Stimulated activated naive CD8-positive, alpha-beta T cell treated with anti-CD3 and anti-CD28 coated beads, Interleukin-15, Interleukin-2, amounts not matched to agents 100 ng/mL and 50 ng/mL, for 24 hours (primary cell): ENCODE data around the gene SLC41A2.
"Not testable (repeated sequence)": the region's sequence is repeated elsewhere in the genome, so short reads cannot be mapped to it uniquely, and the experiment has no call there.

Experiments used
- H3K27ac Mint-ChIP-seq: one replicate; pipeline ENCODE4 v1.8.0; 2021; ENCODE audit warnings: mild to moderate bottlenecking, mixed read lengths
- H3K27me3 Mint-ChIP-seq: one replicate; pipeline ENCODE4 v1.8.0; 2021; ENCODE audit warnings: mixed read lengths
- H3K36me3 Mint-ChIP-seq: one replicate; pipeline ENCODE4 v1.8.0; 2021; ENCODE audit warnings: low read depth, mixed read lengths
- H3K4me1 Mint-ChIP-seq: one replicate; pipeline ENCODE4 v1.8.0; 2021; ENCODE audit warnings: low read depth, mixed read lengths
- H3K4me3 Mint-ChIP-seq: one replicate; pipeline ENCODE4 v1.8.0; 2021; ENCODE audit warnings: mild to moderate bottlenecking, mixed read lengths
- H3K9me3 Mint-ChIP-seq: one replicate; pipeline ENCODE4 v1.8.0; 2021; ENCODE audit warnings: mixed read lengths

SLC41A2 gene, protein sequence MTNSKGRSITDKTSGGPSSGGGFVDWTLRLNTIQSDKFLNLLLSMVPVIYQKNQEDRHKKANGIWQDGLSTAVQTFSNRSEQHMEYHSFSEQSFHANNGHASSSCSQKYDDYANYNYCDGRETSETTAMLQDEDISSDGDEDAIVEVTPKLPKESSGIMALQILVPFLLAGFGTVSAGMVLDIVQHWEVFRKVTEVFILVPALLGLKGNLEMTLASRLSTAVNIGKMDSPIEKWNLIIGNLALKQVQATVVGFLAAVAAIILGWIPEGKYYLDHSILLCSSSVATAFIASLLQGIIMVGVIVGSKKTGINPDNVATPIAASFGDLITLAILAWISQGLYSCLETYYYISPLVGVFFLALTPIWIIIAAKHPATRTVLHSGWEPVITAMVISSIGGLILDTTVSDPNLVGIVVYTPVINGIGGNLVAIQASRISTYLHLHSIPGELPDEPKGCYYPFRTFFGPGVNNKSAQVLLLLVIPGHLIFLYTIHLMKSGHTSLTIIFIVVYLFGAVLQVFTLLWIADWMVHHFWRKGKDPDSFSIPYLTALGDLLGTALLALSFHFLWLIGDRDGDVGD

DNA sequence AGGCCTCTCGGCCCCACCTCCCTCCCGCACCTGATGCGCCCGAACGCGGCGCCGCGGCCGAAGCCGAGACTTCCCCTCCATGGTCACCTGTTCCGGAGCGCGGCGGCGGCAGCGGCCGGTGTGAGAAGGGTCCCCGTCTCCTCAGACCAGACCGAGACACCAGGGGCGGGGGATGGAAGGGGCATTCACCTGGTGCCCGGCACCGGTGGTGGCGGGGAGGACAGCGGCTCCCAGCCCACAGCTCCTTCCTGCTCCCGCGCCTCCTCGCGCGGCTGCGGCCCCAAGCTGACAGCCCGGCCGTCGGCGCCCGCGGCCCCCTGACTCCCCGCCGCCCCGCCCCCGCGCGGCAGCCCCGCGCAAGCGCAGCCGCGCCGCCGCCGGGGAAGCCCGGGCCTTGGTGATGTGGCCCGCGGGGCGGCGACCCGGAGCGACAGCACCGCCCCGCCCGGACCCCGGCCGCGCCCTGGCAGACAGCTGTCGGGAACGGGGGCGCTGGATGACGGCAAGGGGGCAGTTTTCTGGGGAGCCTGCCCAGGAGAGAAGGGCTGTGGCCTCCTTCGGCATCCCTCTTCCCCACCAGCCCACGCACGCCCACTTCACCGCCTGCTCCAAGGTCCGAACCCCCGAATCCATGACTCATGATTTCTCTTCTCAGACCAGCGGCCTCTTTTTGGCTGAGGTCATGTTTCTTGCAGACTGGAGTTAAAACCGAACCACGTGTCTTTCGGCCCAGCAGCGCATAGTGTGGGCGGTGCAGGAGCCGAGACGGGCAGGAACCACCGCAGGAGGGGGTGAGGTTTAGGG, at the start of gene SLC41A2:
TSS of gene SLC41A2 (minus strand) at position 290 of the 804 bp plus-strand sequence. CDS start 29,763 bp downstream, outside the sequence.
- Mint-ChIP-seq H3K4me1 (peaks cover 30% of the 10 kb centered on the region), H3K36me3 (no peaks in the 10 kb centered on the region), H3K27ac (peak within 1 kb of the TSS; percentile 95), H3K4me3 (peak within 1 kb of the TSS; percentile 88), H3K9me3 (no peaks in the 10 kb centered on the region), H3K27me3 (peaks cover 33% of the 10 kb centered on the region)

- Mint-ChIP-seq H3K27me3 (no peaks in the 10 kb centered on the region), H3K36me3 (peaks cover 93% of the 10 kb centered on the region), H3K4me1 (no peaks in the 10 kb centered on the region), H3K27ac (no peak overlapping the region), H3K4me3 (no peak overlapping the region), H3K9me3 (peaks cover 8% of the 10 kb centered on the region)
Observed at GRCh38 chr12:105001476-105001875, 43.4 kb upstream of the SLC41A2 start.

DNA sequence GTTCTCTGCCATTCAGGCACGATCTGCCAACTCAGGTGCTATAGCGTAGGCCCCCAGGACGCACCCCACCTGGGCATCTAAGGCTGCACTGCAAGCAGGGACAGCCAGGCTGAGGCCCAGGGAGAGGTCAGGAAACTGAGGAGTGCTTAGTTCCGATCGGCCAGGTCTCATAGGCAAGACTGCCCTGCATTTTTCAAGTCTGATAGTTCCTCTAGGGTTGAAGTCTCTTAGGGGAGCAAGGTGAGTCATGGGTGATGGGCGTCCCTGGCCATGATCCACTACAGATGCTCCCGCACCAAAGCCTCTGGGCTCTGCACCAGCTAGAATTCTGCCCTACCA, 41.2 kb upstream of the SLC41A2 start:
- Mint-ChIP-seq H3K4me3 (no peak overlapping the region), H3K27ac (no peak overlapping the region), H3K27me3 (no peaks in the 10 kb centered on the region), H3K9me3 (peaks cover 8% of the 10 kb centered on the region), H3K36me3 (peaks cover 88% of the 10 kb centered on the region), H3K4me1 (no peaks in the 10 kb centered on the region)

- H3K9me3 Mint-ChIP-seq = peaks cover 8% of the 10 kb centered on the region
- H3K4me1 Mint-ChIP-seq = no peaks in the 10 kb centered on the region
- H3K4me3 Mint-ChIP-seq = no peak overlapping the region
- peaks cover 88% of the 10 kb centered on the region for H3K36me3 Mint-ChIP-seq
- no peaks in the 10 kb centered on the region for H3K27me3 Mint-ChIP-seq
- no peak overlapping the region for H3K27ac Mint-ChIP-seq
Observed at GRCh38 chr12:104998423-104999346, 40.6 kb upstream of the SLC41A2 start.

GRCh38 chr12:104997541-104997940, 39.5 kb upstream of the SLC41A2 start:
- Mint-ChIP-seq H3K27ac (no peak overlapping the region), H3K9me3 (peaks cover 8% of the 10 kb centered on the region), H3K36me3 (peaks cover 89% of the 10 kb centered on the region), H3K4me3 (no peak overlapping the region), H3K27me3 (no peaks in the 10 kb centered on the region), H3K4me1 (no peaks in the 10 kb centered on the region)

DNA sequence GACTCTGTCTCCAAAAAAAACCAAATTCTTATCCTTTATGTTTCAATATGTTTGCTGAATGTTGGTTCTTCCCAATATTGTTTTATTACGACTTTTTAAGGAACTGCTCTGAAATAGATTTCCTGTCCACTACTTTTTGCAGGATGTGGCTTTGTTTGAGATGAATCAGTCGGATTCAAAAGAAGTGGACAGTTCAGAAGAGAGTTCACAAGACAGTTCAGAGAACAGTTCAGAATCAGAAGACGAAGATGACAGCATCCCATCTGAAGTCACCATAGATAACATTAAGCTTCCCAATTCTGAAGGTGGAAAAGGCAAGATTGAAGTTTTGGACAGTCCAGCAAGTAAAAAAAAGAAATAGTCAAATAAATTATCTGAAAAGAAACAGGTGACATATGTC, 36.2 kb upstream of the SLC41A2 start:
- Mint-ChIP-seq H3K4me1 (peaks cover 20% of the 10 kb centered on the region), H3K36me3 (peaks cover 89% of the 10 kb centered on the region), H3K4me3 (no peak overlapping the region), H3K9me3 (no peaks in the 10 kb centered on the region), H3K27ac (no peak overlapping the region), H3K27me3 (no peaks in the 10 kb centered on the region)

DNA sequence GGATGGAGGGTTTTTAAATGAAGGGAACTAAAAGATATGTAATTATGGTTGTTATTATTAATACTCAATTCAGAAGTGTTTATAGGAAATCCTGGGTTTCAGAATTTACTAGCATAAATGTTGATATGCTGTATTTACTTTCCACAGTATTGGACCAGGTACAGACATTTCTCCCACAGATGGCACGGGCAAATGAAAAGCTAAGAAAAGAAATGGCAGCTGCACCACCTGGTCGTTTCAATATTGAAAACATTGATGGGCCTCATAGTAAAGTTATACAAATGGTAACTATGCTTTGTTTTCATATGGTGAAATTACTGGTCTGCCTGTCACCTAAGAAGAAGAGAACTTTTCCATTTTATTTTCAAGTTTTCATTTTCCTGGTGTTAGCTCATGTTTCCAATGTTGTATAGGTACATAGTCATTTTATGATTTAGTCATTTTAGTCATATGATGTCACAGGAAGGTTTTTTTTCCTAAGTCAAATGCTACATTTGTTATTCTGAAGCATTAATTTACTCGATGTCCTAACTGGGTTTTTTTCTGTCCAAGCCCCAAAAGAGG, 33.6 kb upstream of the SLC41A2 start:
- peaks cover 45% of the 10 kb centered on the region for H3K4me1 Mint-ChIP-seq
- peaks cover 84% of the 10 kb centered on the region for H3K36me3 Mint-ChIP-seq
- no peaks in the 10 kb centered on the region for H3K27me3 Mint-ChIP-seq
- no peak overlapping the region for H3K4me3 Mint-ChIP-seq
- no peaks in the 10 kb centered on the region for H3K9me3 Mint-ChIP-seq
- no peak overlapping the region for H3K27ac Mint-ChIP-seq

DNA sequence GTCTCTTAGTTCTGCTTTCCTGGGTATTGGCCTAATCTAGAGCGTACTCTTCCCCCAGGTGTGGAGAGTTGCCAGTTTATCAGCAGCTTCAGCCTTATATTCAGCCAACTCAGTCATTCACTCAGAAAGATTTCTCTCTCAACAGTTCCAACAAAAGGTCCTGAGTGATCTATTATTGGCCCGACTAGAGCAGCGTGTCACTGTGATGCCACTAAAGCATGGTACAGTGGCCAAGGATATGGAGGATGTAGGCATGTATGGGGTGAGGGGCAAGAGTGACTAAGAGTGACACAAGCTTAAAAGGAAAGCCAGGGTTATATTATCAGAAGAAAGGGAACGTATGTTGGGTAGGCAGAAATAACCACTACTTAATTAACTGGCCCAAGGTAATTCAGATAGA, 32.9 kb upstream of the SLC41A2 start:
- Mint-ChIP-seq H3K27ac (no peak overlapping the region), H3K9me3 (no peaks in the 10 kb centered on the region), H3K4me1 (peaks cover 47% of the 10 kb centered on the region), H3K4me3 (no peak overlapping the region), H3K36me3 (peaks cover 81% of the 10 kb centered on the region), H3K27me3 (no peaks in the 10 kb centered on the region)

DNA sequence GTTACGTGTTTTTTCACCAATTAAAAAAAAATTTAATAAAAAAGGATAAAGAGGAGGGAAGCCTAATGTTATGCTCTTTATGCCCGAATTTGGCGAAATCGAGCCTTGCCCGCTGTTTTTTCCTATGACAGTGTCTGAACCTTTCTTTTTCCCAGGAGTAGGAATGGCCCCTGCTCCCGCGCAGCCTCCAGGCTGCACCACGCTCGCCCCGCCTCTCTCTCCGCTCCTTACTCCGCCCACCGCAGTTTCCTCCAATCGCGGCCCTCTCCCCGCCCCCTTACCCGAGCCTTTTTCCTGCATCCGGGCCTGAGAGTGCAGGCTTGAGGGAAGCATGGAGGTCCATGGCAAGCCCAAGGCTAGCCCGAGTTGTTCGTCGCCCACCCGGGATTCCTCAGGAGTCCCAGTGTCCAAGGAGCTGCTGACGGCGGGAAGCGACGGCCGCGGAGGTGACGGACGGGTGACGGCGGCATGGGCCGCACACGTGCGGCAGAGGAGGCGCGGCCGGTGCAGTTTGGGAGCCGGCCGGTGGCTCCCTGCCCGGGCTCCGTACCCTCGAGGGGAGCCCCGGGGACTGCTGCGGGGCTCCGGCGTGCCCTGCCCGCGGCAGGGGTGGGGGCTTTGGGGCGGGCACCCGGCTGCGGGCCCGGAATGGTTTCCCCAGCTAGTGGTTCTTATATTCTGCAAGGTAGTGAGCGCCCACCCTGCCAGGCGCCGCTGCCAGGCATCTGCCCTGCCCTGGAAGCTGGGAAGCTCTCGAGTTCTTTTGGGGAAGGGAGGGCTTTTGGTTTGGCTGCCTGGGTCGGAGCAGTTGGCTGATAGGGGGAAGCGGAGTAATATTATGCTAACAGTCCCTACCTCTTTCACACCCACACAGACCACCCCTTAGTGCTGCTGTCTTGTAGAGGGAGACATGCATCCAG, 28.2 kb upstream of the SLC41A2 start, which contains the start of gene NOPCHAP1:
TSS of gene NOPCHAP1 (plus strand) at position 295 of the 920 bp plus-strand sequence. CDS start at position 332, 37 bp downstream.
- peak within 1 kb of the TSS; percentile 75 for H3K27ac Mint-ChIP-seq
- H3K9me3 Mint-ChIP-seq = no peaks in the 10 kb centered on the region
- peaks cover 41% of the 10 kb centered on the region for H3K36me3 Mint-ChIP-seq
- H3K4me3 Mint-ChIP-seq = peak within 1 kb of the TSS; percentile 90
- H3K4me1 Mint-ChIP-seq = peaks cover 49% of the 10 kb centered on the region
- H3K27me3 Mint-ChIP-seq = peaks cover 4% of the 10 kb centered on the region

DNA sequence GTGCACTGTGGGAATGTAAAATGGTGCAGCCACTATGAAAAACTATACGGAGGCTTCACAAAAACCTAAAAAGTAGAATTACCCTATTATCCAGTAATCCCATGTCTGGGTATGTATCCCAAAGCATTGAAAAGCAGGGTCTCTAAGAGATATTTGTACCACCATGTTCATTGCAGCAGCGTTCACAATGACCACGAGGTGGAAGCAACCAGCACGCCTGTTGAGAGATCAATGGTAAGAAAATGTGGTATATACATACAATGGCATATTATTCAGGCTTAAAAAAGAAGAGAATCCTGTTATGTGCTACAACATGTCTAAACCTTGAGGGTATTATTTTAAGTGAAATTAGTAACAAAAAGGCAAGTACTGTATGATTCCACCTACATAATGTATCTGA, 27.1 kb upstream of the SLC41A2 start:
- peaks cover 41% of the 10 kb centered on the region for H3K4me1 Mint-ChIP-seq
- H3K9me3 Mint-ChIP-seq = no peaks in the 10 kb centered on the region
- H3K27ac Mint-ChIP-seq = no peak overlapping the region
- peaks cover 30% of the 10 kb centered on the region for H3K36me3 Mint-ChIP-seq
- H3K27me3 Mint-ChIP-seq = peaks cover 4% of the 10 kb centered on the region
- H3K4me3 Mint-ChIP-seq = peak overlapping the region; percentile 90

- H3K27ac Mint-ChIP-seq, H3K4me3 Mint-ChIP-seq, H3K9me3 Mint-ChIP-seq, H3K36me3 Mint-ChIP-seq, H3K27me3 Mint-ChIP-seq: not testable (repeated sequence)
- peaks cover 12% of the 10 kb centered on the region for H3K4me1 Mint-ChIP-seq
Observed at GRCh38 chr12:104977688-104978087, 19.6 kb upstream of the SLC41A2 start.

- H3K27me3 Mint-ChIP-seq = no peaks in the 10 kb centered on the region
- no peaks in the 10 kb centered on the region for H3K36me3 Mint-ChIP-seq
- peaks cover 12% of the 10 kb centered on the region for H3K4me1 Mint-ChIP-seq
- H3K4me3 Mint-ChIP-seq = no peak overlapping the region
- H3K27ac Mint-ChIP-seq = no peak overlapping the region
- no peaks in the 10 kb centered on the region for H3K9me3 Mint-ChIP-seq
Observed at GRCh38 chr12:104976703-104977102, 18.6 kb upstream of the SLC41A2 start.

DNA sequence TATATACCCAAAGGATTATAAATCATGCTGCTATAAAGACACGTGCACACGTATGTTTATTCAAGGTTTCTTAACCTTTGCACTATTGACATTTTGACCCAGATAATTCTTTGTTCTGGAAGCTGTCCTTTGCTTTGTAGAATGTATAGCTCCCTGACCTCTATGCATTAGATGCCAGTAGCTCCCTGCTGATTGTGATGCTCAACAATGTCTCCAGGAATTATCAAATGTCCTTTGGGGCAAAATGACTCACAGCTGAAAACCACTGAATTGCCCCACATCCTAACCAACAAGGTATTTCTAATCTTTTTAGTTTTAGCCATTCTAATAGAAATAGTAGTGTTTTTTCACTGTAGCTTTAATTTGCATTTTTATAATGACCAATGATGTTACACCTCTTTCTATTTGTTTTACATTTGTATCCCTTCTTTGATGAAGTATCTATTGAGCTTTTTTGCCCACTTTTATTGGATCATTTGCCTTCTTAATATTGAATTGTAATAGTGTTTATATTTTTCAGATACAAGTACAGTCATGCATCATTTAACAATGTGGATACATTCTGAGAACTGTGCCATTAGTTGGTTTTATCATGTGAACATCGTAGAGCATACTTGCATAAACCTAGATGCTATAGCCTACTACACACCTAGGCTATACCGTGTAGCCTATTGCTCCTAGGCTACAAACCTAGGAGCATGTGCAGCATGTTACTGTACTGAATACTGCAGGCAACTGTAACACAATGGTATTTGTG, 17.7 kb upstream of the SLC41A2 start:
- no peak overlapping the region for H3K27ac Mint-ChIP-seq
- H3K27me3 Mint-ChIP-seq = no peaks in the 10 kb centered on the region
- H3K4me1 Mint-ChIP-seq = peaks cover 17% of the 10 kb centered on the region
- no peaks in the 10 kb centered on the region for H3K36me3 Mint-ChIP-seq
- no peak overlapping the region for H3K4me3 Mint-ChIP-seq
- no peaks in the 10 kb centered on the region for H3K9me3 Mint-ChIP-seq
